ENCODE measurements around the gene COL27A1.

COL27A1 gene

GRCh38 chr9:114202849-114203248 lies 47.5 kb downstream of the COL27A1 start:
- in situ Hi-C loops (cut with MboI; ENCODE audit: low sequenced_read_pairs), result no loop called here

- in situ Hi-C loops (cut with MboI; ENCODE audit: low sequenced_read_pairs), result no loop called here
Observed at GRCh38 chr9:114203410-114204140, 48.2 kb downstream of the COL27A1 start.

- in situ Hi-C loops (cut with MboI; ENCODE audit: low sequenced_read_pairs), result no loop called here
Observed at GRCh38 chr9:114204265-114204664, 48.9 kb downstream of the COL27A1 start.

- in situ Hi-C loops (cut with MboI; ENCODE audit: low sequenced_read_pairs), result no loop called here
Observed at GRCh38 chr9:114205171-114206015, 50.1 kb downstream of the COL27A1 start.

GRCh38 chr9:114206221-114206789 lies 51.0 kb downstream of the COL27A1 start:
- in situ Hi-C loops (cut with MboI; ENCODE audit: low sequenced_read_pairs), result no loop called here

GRCh38 chr9:114207034-114207810 lies 51.9 kb downstream of the COL27A1 start:
- in situ Hi-C loops (cut with MboI; ENCODE audit: low sequenced_read_pairs), result no loop called here

GRCh38 chr9:114207845-114208244 lies 52.5 kb downstream of the COL27A1 start:
- in situ Hi-C loops (cut with MboI; ENCODE audit: low sequenced_read_pairs), result no loop called here

GRCh38 chr9:114209151-114209550 lies 53.8 kb downstream of the COL27A1 start:
- in situ Hi-C loops (cut with MboI; ENCODE audit: low sequenced_read_pairs), result no loop called here

GRCh38 chr9:114210136-114210535 lies 54.8 kb downstream of the COL27A1 start:
- in situ Hi-C loops (cut with MboI; ENCODE audit: low sequenced_read_pairs), result no loop called here

GRCh38 chr9:114210691-114211276 lies 55.4 kb downstream of the COL27A1 start:
- in situ Hi-C loops (cut with MboI; ENCODE audit: low sequenced_read_pairs), result no loop called here

- in situ Hi-C loops (cut with MboI; ENCODE audit: low sequenced_read_pairs), result no loop called here
Observed at GRCh38 chr9:114212826-114213225, 57.5 kb downstream of the COL27A1 start.

- in situ Hi-C loops (cut with MboI; ENCODE audit: low sequenced_read_pairs), result no loop called here
Observed at GRCh38 chr9:114213566-114213965, 58.2 kb downstream of the COL27A1 start.

GRCh38 chr9:114214181-114214580 lies 58.8 kb downstream of the COL27A1 start:
- in situ Hi-C loops (cut with MboI; ENCODE audit: low sequenced_read_pairs), result no loop called here

GRCh38 chr9:114214686-114215414 lies 59.5 kb downstream of the COL27A1 start:
- in situ Hi-C loops (cut with MboI; ENCODE audit: low sequenced_read_pairs), result no loop called here

GRCh38 chr9:114216081-114216480 lies 60.7 kb downstream of the COL27A1 start:
- in situ Hi-C loops (cut with MboI; ENCODE audit: low sequenced_read_pairs), result no loop called here

- in situ Hi-C loops (cut with MboI; ENCODE audit: low sequenced_read_pairs), result no loop called here
Observed at GRCh38 chr9:114216976-114217375, 61.6 kb downstream of the COL27A1 start.

GRCh38 chr9:114218264-114219120 lies 63.2 kb downstream of the COL27A1 start:
- in situ Hi-C loops (cut with MboI; ENCODE audit: low sequenced_read_pairs), result no loop called here

- in situ Hi-C loops (cut with MboI; ENCODE audit: low sequenced_read_pairs), result no loop called here
Observed at GRCh38 chr9:114220061-114220541, 64.8 kb downstream of the COL27A1 start.
